Ishikawa (cell line): Measurements from ENCODE around the gene THSD4.

ENCODE experiments used
- EGR1 ChIP-seq: IDR thresholded peaks from 2 replicates; pipeline ENCODE4 v1.6.1; 2012
- EP300 ChIP-seq: IDR thresholded peaks from 2 replicates; pipeline ENCODE4 v1.6.1; 2012; ENCODE audit warnings: borderline replicate concordance
- RAD21 ChIP-seq: IDR thresholded peaks from 2 replicates; pipeline ENCODE4 v1.6.1; 2012; ENCODE audit warnings: low read depth
- REST ChIP-seq: IDR thresholded peaks from 2 replicates; pipeline ENCODE4 v1.6.1; 2012; ENCODE audit warnings: low read depth, mild to moderate bottlenecking
- TCF12 ChIP-seq: IDR thresholded peaks from 2 replicates; pipeline ENCODE4 v1.6.1; 2012; ENCODE audit warnings: low read depth
- TEAD4 ChIP-seq: IDR thresholded peaks from 2 replicates; pipeline ENCODE4 v1.6.1; 2012
- YY1 ChIP-seq: IDR thresholded peaks from 2 replicates; pipeline ENCODE4 v1.6.1; 2012; ENCODE audit warnings: low read depth
- ZBTB7A ChIP-seq: IDR thresholded peaks from 2 replicates; pipeline ENCODE4 v1.6.1; 2012; ENCODE audit warnings: low read depth

GRCh38 chr15:71112429-71112828 lies 2.8 kb upstream of the THSD4 start:
- no peak for TF ChIP-seq EP300
- TF ChIP-seq TEAD4 = no peak
- TF ChIP-seq ZBTB7A = no peak
- no peak for TF ChIP-seq TCF12
- no peak for TF ChIP-seq REST
- no peak for TF ChIP-seq YY1
- no peak for TF ChIP-seq RAD21
- TF ChIP-seq EGR1 = no peak
